Measurements from ENCODE around the gene SLC25A44.
A peak's percentile ranks its signal among the peaks of the same experiment; 100 is the strongest.

The SLC25A44 gene

DNA sequence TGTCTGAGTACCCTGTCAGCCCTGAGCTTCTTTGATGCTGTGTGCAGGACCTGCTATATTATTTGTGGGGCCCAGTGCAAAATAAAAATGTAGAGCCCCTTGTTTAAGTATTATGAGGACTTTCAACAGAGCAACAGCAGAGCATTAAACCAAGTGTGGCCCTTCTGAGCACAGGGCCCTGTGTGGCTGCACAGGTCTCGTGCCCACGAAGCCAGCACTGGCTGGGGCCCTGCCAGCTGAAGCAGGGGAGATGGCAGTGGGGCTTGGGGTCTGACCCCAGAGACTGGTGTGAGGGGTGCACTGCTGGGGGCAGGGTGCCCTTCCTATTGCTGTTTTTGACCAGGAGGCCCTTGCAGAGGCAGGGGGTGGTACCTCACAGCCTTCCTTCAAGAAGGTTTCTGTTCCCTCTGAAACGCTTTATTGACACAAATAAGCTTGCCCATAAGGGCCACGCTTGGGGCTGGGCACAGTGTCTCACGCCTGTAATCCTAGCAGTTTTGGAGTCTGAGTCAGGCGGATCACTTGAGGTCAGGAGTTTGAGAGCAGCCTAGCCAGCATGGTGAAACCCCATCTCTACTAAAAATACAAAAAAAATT lies 42.7 kb upstream of the SLC25A44 start:
- Histone ChIP-seq H3K9ac (ENCODE audit: low read depth in 1 of 2, low read length in 2 of 2) (no peak overlapping the region), H3K4me1 (ENCODE audit: control insufficient read depth in 2 of 2, insufficient read depth in 2 of 2, low read length in 2 of 2) (peaks cover 13 to 25% of the 10 kb centered on the region in 2 donors), H3K27ac (ENCODE audit: low read depth in 2 of 2, low read length in 2 of 2) (peak overlapping the region in 1 of 2 donors; percentile 48), H3K27me3 (ENCODE audit: control insufficient read depth in 2 of 2, insufficient read depth in 2 of 2, low read length in 2 of 2) (no peaks in the 10 kb centered on the region), H3K4me3 (ENCODE audit: low read length in 2 of 2) (no peak overlapping the region), H3K36me3 (ENCODE audit: control insufficient read depth in 2 of 2, insufficient read depth in 2 of 2, low read length in 2 of 2) (no peaks in the 10 kb centered on the region), H3K9me3 (ENCODE audit: control insufficient read depth in 2 of 2, low read length in 2 of 2) (no peaks in the 10 kb centered on the region)

DNA sequence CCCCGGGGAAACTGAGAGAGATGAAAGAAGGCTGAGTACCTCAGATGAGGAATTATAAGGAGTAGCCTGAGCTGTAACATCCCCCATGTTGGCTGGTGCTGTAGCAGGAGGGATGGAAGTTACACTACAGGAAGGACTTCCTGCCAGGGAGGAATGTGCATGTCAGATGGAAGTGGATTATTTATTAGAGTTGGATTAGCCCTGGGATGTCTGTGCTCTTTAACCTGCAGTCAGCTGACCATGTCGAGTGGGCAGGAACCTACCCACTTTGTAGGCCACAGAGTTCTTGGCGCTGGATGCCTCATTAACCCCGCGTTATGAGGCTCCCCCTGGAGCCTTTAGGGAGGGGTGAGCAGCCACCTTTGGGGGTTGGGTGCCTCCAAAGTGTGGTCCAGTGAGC lies 41.3 kb upstream of the SLC25A44 start:
- Histone ChIP-seq H3K4me3 (ENCODE audit: low read length in 2 of 2) (no peak overlapping the region), H3K4me1 (ENCODE audit: control insufficient read depth in 2 of 2, insufficient read depth in 2 of 2, low read length in 2 of 2) (peaks cover 4 to 16% of the 10 kb centered on the region in 2 donors), H3K9ac (ENCODE audit: low read depth in 1 of 2, low read length in 2 of 2) (no peak overlapping the region), H3K27me3 (ENCODE audit: control insufficient read depth in 2 of 2, insufficient read depth in 2 of 2, low read length in 2 of 2) (no peaks in the 10 kb centered on the region), H3K27ac (ENCODE audit: low read depth in 2 of 2, low read length in 2 of 2) (no peak overlapping the region), H3K9me3 (ENCODE audit: control insufficient read depth in 2 of 2, low read length in 2 of 2) (no peaks in the 10 kb centered on the region), H3K36me3 (ENCODE audit: control insufficient read depth in 2 of 2, insufficient read depth in 2 of 2, low read length in 2 of 2) (no peaks in the 10 kb centered on the region)

DNA sequence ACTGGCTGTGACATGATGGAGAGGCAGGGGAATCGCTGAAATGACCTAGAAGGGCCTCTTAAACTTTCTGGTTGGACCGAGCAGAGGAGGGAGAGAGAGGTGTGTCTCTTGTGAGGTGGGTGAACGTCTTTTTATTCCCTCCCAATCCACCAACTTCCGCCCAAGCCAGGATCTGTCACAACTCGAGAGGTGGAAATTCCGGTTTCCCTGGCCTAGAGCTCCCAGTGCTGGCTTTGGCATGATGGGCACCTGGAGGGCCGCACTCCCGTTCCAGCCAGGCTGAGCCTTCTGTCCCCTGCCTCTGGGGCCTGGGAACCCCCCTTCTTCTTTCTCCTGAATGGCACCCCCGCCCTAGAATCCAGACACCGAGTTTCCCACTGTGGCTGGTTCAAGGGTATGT lies 40.5 kb upstream of the SLC25A44 start, which contains the start of gene SEMA4A:
Gene SEMA4A (plus strand): TSS at position 224 of the 400 bp plus-strand sequence. CDS start 994 bp downstream, outside the sequence.
- H3K9me3 ChIP-seq (ENCODE audit: control insufficient read depth in 2 of 2, low read length in 2 of 2) = no peaks in the 10 kb centered on the region
- H3K27me3 ChIP-seq (ENCODE audit: control insufficient read depth in 2 of 2, insufficient read depth in 2 of 2, low read length in 2 of 2) = no peaks in the 10 kb centered on the region
- peak within 1 kb of the TSS; percentile 28 to 61 for H3K27ac ChIP-seq (ENCODE audit: low read depth in 2 of 2, low read length in 2 of 2)
- peaks cover 4 to 16% of the 10 kb centered on the region in 2 donors for H3K4me1 ChIP-seq (ENCODE audit: control insufficient read depth in 2 of 2, insufficient read depth in 2 of 2, low read length in 2 of 2)
- peak within 1 kb of the TSS; percentile 14 to 22 for H3K4me3 ChIP-seq (ENCODE audit: low read length in 2 of 2)
- H3K36me3 ChIP-seq (ENCODE audit: control insufficient read depth in 2 of 2, insufficient read depth in 2 of 2, low read length in 2 of 2) = no peaks in the 10 kb centered on the region
- H3K9ac ChIP-seq (ENCODE audit: low read depth in 1 of 2, low read length in 2 of 2) = peak within 1 kb of the TSS; percentile 17 to 31

DNA sequence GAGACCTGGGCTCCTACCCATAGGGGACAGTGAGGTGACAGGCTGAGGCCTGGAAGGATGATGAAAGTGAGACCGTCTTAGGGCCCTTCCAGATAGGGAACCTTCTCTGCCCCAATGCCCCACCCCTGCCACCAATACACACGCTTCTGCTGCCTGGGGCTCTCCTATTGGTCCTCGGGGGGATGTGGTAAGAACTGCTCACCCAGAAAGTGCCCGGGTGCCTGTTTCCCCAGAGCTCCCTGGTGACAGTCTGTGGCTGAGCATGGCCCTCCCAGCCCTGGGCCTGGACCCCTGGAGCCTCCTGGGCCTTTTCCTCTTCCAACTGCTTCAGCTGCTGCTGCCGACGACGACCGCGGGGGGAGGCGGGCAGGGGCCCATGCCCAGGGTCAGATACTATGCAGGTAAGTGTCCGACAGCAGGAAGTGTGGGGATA lies 39.6 kb upstream of the SLC25A44 start:
- no peaks in the 10 kb centered on the region for H3K27me3 ChIP-seq (ENCODE audit: control insufficient read depth in 2 of 2, insufficient read depth in 2 of 2, low read length in 2 of 2)
- H3K36me3 ChIP-seq (ENCODE audit: control insufficient read depth in 2 of 2, insufficient read depth in 2 of 2, low read length in 2 of 2) = no peaks in the 10 kb centered on the region
- no peaks in the 10 kb centered on the region for H3K9me3 ChIP-seq (ENCODE audit: control insufficient read depth in 2 of 2, low read length in 2 of 2)
- H3K4me3 ChIP-seq (ENCODE audit: low read length in 2 of 2) = peak overlapping the region; percentile 14 to 53
- H3K9ac ChIP-seq (ENCODE audit: low read depth in 1 of 2, low read length in 2 of 2) = peak overlapping the region in 1 of 2 donors; percentile 47
- peak overlapping the region in 1 of 2 donors; percentile 61 for H3K27ac ChIP-seq (ENCODE audit: low read depth in 2 of 2, low read length in 2 of 2)
- peaks cover 4 to 16% of the 10 kb centered on the region in 2 donors for H3K4me1 ChIP-seq (ENCODE audit: control insufficient read depth in 2 of 2, insufficient read depth in 2 of 2, low read length in 2 of 2)

DNA sequence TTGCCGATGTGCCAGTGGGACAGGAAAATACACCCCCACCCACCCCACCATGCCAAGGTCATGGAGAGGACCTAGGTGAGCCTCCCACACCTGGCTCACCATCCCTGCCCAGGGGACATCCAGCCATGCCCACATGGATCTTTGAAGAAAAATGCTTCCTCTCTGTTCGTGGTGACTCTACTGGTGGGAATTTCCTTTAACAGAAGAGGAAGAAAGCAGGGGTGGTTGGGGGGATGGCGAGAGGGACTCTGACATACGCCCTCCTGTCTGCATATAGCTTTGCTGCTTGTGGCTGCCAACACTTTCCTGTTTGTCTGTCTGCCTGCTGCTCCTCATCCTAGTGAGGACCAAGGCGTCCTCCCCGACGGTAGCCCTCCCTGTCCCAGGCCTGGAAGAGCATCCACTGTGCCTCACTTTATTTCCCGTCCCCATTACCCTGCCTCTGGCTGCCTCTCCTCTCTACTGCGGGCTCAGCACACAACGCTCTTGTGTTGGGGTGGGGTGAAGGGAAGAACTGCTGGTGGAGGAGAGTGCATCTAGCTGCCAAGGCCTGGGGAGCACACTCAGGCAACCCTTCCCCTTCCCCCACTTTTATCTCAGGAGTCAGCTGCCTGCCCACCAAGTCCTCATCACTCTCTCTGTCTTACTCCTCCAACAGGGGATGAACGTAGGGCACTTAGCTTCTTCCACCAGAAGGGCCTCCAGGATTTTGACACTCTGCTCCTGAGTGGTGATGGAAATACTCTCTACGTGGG lies 38.0 kb upstream of the SLC25A44 start:
- no peaks in the 10 kb centered on the region for H3K36me3 ChIP-seq (ENCODE audit: control insufficient read depth in 2 of 2, insufficient read depth in 2 of 2, low read length in 2 of 2)
- H3K9me3 ChIP-seq (ENCODE audit: control insufficient read depth in 2 of 2, low read length in 2 of 2) = no peaks in the 10 kb centered on the region
- H3K9ac ChIP-seq (ENCODE audit: low read depth in 1 of 2, low read length in 2 of 2) = no peak overlapping the region
- peak overlapping the region in 1 of 2 donors; percentile 40 for H3K4me3 ChIP-seq (ENCODE audit: low read length in 2 of 2)
- no peak overlapping the region for H3K27ac ChIP-seq (ENCODE audit: low read depth in 2 of 2, low read length in 2 of 2)
- H3K27me3 ChIP-seq (ENCODE audit: control insufficient read depth in 2 of 2, insufficient read depth in 2 of 2, low read length in 2 of 2) = no peaks in the 10 kb centered on the region
- H3K4me1 ChIP-seq (ENCODE audit: control insufficient read depth in 2 of 2, insufficient read depth in 2 of 2, low read length in 2 of 2) = peaks cover 4 to 15% of the 10 kb centered on the region in 2 donors

DNA sequence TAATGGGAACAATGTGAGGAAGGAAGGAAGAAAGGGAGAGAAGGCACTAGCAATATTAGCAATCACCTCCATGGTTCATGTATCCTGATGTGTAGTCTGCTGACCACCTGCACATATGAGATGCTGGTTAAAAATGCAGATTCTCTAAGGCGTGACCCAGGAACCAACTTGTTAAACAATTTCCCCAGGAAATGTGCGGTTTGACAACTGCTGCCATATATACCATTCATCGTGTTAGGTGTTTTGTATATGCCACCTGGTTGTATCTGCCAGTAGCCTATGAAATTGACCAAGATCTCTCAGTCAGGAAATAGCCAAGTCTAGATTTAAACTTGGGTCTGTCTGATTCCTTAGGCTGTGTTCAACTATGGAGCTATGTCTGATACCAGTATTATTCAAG lies 36.4 kb upstream of the SLC25A44 start:
- Histone ChIP-seq H3K27me3 (ENCODE audit: control insufficient read depth in 2 of 2, insufficient read depth in 2 of 2, low read length in 2 of 2) (no peaks in the 10 kb centered on the region), H3K36me3 (ENCODE audit: control insufficient read depth in 2 of 2, insufficient read depth in 2 of 2, low read length in 2 of 2) (no peaks in the 10 kb centered on the region), H3K4me3 (ENCODE audit: low read length in 2 of 2) (no peak overlapping the region), H3K4me1 (ENCODE audit: control insufficient read depth in 2 of 2, insufficient read depth in 2 of 2, low read length in 2 of 2) (peaks cover 6 to 12% of the 10 kb centered on the region in 2 donors), H3K27ac (ENCODE audit: low read depth in 2 of 2, low read length in 2 of 2) (peak overlapping the region in 1 of 2 donors; percentile 38), H3K9ac (ENCODE audit: low read depth in 1 of 2, low read length in 2 of 2) (no peak overlapping the region), H3K9me3 (ENCODE audit: control insufficient read depth in 2 of 2, low read length in 2 of 2) (no peaks in the 10 kb centered on the region)

DNA sequence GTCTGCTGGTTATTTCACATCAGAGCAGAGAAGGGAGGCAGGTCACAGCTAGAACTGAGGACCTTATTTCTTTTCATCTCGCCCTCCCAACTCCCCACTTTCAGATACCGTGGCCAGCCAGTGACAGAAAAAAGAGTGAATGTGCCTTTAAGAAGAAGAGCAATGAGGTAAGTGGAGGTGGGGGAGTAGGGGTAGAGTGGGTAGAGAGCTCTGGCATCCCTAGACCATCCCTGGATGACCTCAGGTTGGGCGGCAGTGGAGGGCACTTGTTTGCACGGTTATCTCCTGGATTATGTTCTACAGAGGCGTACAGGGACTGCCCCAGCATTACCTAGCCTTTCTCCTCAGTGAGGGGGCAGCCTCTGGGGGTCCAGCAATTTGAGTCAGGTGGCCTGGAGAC lies 35.9 kb upstream of the SLC25A44 start:
- peaks cover 6 to 12% of the 10 kb centered on the region in 2 donors for H3K4me1 ChIP-seq (ENCODE audit: control insufficient read depth in 2 of 2, insufficient read depth in 2 of 2, low read length in 2 of 2)
- H3K36me3 ChIP-seq (ENCODE audit: control insufficient read depth in 2 of 2, insufficient read depth in 2 of 2, low read length in 2 of 2) = no peaks in the 10 kb centered on the region
- peak overlapping the region in 1 of 2 donors; percentile 38 for H3K27ac ChIP-seq (ENCODE audit: low read depth in 2 of 2, low read length in 2 of 2)
- no peak overlapping the region for H3K4me3 ChIP-seq (ENCODE audit: low read length in 2 of 2)
- no peaks in the 10 kb centered on the region for H3K9me3 ChIP-seq (ENCODE audit: control insufficient read depth in 2 of 2, low read length in 2 of 2)
- no peak overlapping the region for H3K9ac ChIP-seq (ENCODE audit: low read depth in 1 of 2, low read length in 2 of 2)
- H3K27me3 ChIP-seq (ENCODE audit: control insufficient read depth in 2 of 2, insufficient read depth in 2 of 2, low read length in 2 of 2) = no peaks in the 10 kb centered on the region

DNA sequence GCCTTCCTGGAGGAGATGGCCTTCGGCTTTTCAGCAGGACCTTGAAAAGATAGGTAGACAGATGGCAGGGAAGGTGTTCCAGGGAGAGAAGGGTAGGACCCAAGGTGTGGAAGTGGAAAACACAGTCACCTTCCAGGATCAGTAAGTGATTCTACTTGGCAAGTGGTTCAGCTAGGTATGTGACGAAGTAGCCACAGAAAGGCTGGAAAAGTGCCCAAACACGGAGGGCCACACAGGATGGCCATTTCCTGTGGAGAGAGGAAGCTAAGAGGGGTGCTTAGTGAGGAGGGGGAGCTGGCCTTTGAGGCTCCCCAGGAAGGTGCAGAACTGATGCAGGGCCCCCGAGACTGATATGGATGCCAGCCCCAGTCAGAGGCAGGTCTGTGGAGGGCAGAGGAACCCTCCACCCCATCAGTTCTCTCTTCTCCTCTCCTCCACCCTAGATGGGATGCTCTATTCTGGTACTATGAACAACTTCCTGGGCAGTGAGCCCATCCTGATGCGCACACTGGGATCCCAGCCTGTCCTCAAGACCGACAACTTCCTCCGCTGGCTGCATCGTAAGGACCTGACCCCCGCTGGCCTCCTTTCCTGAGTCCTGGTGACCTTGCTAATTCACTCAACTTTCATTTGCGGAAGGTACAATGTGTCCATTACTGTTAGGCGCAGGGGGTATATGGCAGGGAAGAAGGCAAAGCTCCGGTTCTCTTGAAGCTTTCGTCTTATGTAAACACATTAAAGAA lies 33.7 kb upstream of the SLC25A44 start:
- Histone ChIP-seq H3K27me3 (ENCODE audit: control insufficient read depth in 2 of 2, insufficient read depth in 2 of 2, low read length in 2 of 2) (no peaks in the 10 kb centered on the region), H3K4me3 (ENCODE audit: low read length in 2 of 2) (peak overlapping the region; percentile 35 to 62), H3K4me1 (ENCODE audit: control insufficient read depth in 2 of 2, insufficient read depth in 2 of 2, low read length in 2 of 2) (peaks cover 2% of the 10 kb centered on the region in 2 donors), H3K9me3 (ENCODE audit: control insufficient read depth in 2 of 2, low read length in 2 of 2) (no peaks in the 10 kb centered on the region), H3K27ac (ENCODE audit: low read depth in 2 of 2, low read length in 2 of 2) (peak overlapping the region; percentile 14 to 52), H3K36me3 (ENCODE audit: control insufficient read depth in 2 of 2, insufficient read depth in 2 of 2, low read length in 2 of 2) (no peaks in the 10 kb centered on the region), H3K9ac (ENCODE audit: low read depth in 1 of 2, low read length in 2 of 2) (peak overlapping the region in 1 of 2 donors; percentile 34)

DNA sequence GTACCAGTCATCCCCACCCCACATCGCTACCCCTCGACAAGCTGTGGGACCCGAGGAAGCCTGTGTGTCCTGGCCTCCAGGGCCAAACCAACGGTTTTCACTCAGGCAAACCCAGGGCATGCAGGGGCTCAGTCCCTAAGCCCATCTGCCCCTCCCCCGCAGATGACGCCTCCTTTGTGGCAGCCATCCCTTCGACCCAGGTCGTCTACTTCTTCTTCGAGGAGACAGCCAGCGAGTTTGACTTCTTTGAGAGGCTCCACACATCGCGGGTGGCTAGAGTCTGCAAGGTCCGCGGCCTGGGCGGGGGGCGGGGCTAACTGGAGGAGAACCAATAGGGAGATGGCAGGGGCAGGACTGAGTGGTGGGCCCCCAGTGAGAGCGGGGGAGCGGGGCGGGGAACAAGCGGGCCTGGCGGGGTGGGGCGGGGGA lies 33.1 kb upstream of the SLC25A44 start:
- Histone ChIP-seq H3K27ac (ENCODE audit: low read depth in 2 of 2, low read length in 2 of 2) (peak overlapping the region; percentile 14 to 52), H3K4me1 (ENCODE audit: control insufficient read depth in 2 of 2, insufficient read depth in 2 of 2, low read length in 2 of 2) (peaks cover 2% of the 10 kb centered on the region in 2 donors), H3K4me3 (ENCODE audit: low read length in 2 of 2) (peak overlapping the region; percentile 35 to 62), H3K9me3 (ENCODE audit: control insufficient read depth in 2 of 2, low read length in 2 of 2) (no peaks in the 10 kb centered on the region), H3K9ac (ENCODE audit: low read depth in 1 of 2, low read length in 2 of 2) (peak overlapping the region; percentile 34 to 51), H3K36me3 (ENCODE audit: control insufficient read depth in 2 of 2, insufficient read depth in 2 of 2, low read length in 2 of 2) (no peaks in the 10 kb centered on the region), H3K27me3 (ENCODE audit: control insufficient read depth in 2 of 2, insufficient read depth in 2 of 2, low read length in 2 of 2) (no peaks in the 10 kb centered on the region)
